Measurements from ENCODE around the gene GEMIN5. TPM values are rescaled to one million over a fixed set of nuclear protein-coding genes. Genes with fewer than 3 reads are reported as not detected.

Gene GEMIN5
- total RNA-seq, 1 donor from 2014 or later, result 12.8 TPM

DNA sequence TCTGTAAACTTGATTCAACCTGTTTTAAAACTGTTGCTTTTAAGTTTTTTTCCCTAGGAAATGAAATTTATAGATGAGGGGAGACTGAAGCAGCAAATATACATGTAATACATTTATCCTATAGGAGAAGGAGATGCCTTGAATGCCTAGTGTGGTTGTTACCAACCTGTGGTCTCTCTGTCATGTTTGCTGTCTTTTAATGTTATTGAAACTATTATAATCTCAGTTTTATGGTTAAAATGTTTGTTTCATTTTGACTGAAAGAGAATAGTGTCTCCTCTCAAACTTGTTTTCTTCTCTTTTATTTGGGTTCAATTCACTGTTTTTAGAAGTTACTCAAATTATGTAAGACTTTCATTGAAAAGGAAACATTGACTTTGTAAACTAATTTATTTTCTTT lies 18.7 kb upstream of the GEMIN5 start:
- Histone ChIP-seq H3K27me3 (no peaks in the 10 kb centered on the region), H3K9me3 (no peaks in the 10 kb centered on the region), H3K36me3 (peaks cover 0 to 41% of the 10 kb centered on the region in 2 donors), H3K4me3 (no peak overlapping the region), H3K27ac (no peak overlapping the region), H3K4me1 (no peaks in the 10 kb centered on the region)
- TF ChIP-seq POLR2A (IDR thresholded peaks at IDR 0.05) (no peak), POLR2AphosphoS5 (IDR thresholded peaks at IDR 0.05; ENCODE audit: insufficient read depth in 1 of 2, low read depth in 1 of 2) (no peak)
- TF ChIP-seq, protein P1, sequence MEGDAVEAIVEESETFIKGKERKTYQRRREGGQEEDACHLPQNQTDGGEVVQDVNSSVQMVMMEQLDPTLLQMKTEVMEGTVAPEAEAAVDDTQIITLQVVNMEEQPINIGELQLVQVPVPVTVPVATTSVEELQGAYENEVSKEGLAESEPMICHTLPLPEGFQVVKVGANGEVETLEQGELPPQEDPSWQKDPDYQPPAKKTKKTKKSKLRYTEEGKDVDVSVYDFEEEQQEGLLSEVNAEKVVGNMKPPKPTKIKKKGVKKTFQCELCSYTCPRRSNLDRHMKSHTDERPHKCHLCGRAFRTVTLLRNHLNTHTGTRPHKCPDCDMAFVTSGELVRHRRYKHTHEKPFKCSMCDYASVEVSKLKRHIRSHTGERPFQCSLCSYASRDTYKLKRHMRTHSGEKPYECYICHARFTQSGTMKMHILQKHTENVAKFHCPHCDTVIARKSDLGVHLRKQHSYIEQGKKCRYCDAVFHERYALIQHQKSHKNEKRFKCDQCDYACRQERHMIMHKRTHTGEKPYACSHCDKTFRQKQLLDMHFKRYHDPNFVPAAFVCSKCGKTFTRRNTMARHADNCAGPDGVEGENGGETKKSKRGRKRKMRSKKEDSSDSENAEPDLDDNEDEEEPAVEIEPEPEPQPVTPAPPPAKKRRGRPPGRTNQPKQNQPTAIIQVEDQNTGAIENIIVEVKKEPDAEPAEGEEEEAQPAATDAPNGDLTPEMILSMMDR (IDR thresholded peaks at IDR 0.05), result no peak
- no peak for DNase-seq (ENCODE audit: extremely low spot score in 2 of 2)
- intact Hi-C loops (cut with DNase I), result no loop called here

DNA sequence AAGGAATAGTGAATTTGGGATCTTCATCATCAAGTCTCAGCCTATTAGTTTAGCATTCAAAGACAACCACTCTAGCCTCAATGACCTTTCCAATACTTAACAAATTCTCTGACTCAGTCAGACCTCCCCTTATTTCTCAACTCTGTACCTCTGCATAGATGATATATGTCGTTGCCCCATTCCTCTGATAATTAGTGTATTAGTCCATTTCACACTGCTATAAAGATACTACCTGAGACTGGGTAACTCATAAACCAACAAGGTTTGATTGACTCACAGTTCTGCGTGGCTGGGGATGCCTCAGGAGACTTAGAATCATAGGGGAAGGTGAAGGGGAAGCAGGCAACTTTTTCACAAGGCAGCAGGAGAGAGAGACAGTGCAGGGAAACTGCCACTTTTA lies 11.8 kb upstream of the GEMIN5 start:
- Histone ChIP-seq H3K4me1 (peaks cover 27% of the 10 kb centered on the region), H3K9me3 (no peaks in the 10 kb centered on the region), H3K4me3 (no peak overlapping the region), H3K36me3 (no peaks in the 10 kb centered on the region), H3K27ac (no peak overlapping the region), H3K27me3 (no peaks in the 10 kb centered on the region)
- intact Hi-C loops (cut with DNase I), result no loop called here
- TF ChIP-seq, protein P1 (IDR thresholded peaks at IDR 0.05), result no peak
- TF ChIP-seq POLR2AphosphoS5 (IDR thresholded peaks at IDR 0.05; ENCODE audit: insufficient read depth in 1 of 2, low read depth in 1 of 2) (no peak), POLR2A (IDR thresholded peaks at IDR 0.05) (no peak)
- no peak for DNase-seq (ENCODE audit: extremely low spot score in 2 of 2)

DNA sequence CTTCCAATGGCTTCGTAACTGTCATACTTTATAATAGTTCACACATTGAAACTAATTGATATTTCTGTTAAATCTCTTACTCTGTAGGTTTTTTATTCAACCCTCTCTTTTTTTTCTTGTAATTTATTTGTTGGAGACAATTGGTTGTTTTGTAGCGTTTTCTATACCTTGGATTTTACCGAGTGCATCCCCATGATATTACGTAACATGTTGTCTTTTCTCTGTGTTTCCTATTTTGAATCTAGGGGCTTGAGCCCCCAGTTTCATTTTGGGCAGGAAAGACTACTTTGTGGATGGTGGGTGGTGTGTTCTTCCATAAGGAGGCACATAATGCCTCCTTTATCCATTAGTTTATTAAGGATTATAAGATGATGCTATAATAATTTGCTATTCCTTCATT lies 10.3 kb upstream of the GEMIN5 start:
- no peaks in the 10 kb centered on the region for H3K27me3 ChIP-seq
- TF ChIP-seq POLR2AphosphoS5 (IDR thresholded peaks at IDR 0.05; ENCODE audit: insufficient read depth in 1 of 2, low read depth in 1 of 2), result no peak
- TF ChIP-seq, protein P1 (IDR thresholded peaks at IDR 0.05), result no peak
- no peak for TF ChIP-seq POLR2A (IDR thresholded peaks at IDR 0.05)
- DNase-seq (ENCODE audit: extremely low spot score in 2 of 2), result no peak
- H3K36me3 ChIP-seq, result no peaks in the 10 kb centered on the region
- intact Hi-C loops (cut with DNase I), result no loop called here
- no peak overlapping the region for H3K27ac ChIP-seq
- peaks cover 27% of the 10 kb centered on the region for H3K4me1 ChIP-seq
- no peak overlapping the region for H3K4me3 ChIP-seq
- no peaks in the 10 kb centered on the region for H3K9me3 ChIP-seq

DNA sequence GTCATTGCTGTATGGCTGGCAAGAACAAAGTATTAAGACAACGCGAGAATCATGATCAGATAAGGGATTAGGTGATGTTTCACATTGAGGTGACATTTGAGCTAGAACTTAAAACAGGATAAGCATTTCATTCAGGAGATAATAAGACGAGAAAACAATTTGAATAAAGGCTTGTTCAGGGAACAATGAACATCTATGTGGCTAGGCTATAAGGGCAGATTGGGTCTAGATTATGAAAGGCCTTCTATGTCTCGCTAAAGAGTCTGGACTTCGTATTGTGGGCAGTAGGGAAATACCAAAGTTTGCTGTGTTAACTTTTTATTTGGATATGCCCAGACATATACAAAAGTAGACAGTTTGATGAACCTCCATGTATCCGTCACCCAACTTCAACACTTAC lies 9.8 kb upstream of the GEMIN5 start:
- intact Hi-C loops (cut with DNase I), result no loop called here
- Histone ChIP-seq H3K4me3 (no peak overlapping the region), H3K4me1 (peaks cover 27% of the 10 kb centered on the region), H3K36me3 (no peaks in the 10 kb centered on the region), H3K27ac (no peak overlapping the region), H3K9me3 (no peaks in the 10 kb centered on the region), H3K27me3 (no peaks in the 10 kb centered on the region)
- TF ChIP-seq, protein P1 (IDR thresholded peaks at IDR 0.05), result no peak
- TF ChIP-seq POLR2A (IDR thresholded peaks at IDR 0.05), result no peak
- TF ChIP-seq POLR2AphosphoS5 (IDR thresholded peaks at IDR 0.05; ENCODE audit: insufficient read depth in 1 of 2, low read depth in 1 of 2), result no peak
- no peak for DNase-seq (ENCODE audit: extremely low spot score in 2 of 2)

DNA sequence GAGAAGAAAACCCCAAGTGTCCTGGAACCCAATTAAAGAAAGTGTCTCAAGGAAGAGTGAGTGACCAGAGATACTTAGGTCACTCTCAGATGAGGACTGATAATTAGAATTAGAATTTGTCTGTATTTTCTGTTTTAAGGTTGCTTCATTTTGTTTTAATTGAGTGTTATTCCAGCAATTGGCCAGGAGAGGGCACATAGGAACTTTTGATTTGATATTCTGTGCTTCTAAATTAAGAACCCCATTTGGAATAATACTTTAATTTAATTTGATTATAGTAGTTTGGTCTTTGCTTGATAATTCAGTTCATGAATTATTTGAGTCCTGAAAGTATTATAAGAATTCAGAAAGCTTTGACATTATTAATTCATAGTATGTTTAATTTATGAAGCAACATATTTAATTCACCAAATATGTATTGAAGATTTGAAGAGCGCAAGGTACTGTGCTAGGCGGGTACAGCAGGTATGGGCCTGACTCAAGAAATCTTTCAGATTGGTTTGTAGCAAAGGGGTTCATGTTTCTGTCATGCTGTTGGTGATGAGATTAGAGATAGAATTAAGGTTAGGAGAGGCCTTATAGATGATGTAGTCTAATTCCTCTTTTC lies 7.8 kb upstream of the GEMIN5 start:
- Histone ChIP-seq H3K27ac (no peak overlapping the region), H3K27me3 (no peaks in the 10 kb centered on the region), H3K4me3 (no peak overlapping the region), H3K4me1 (peaks cover 42% of the 10 kb centered on the region), H3K36me3 (no peaks in the 10 kb centered on the region), H3K9me3 (no peaks in the 10 kb centered on the region)
- intact Hi-C loops (cut with DNase I), result no loop called here
- TF ChIP-seq POLR2AphosphoS5 (IDR thresholded peaks at IDR 0.05; ENCODE audit: insufficient read depth in 1 of 2, low read depth in 1 of 2), result no peak
- TF ChIP-seq, protein P1 (IDR thresholded peaks at IDR 0.05), result peak in 2 of 3 experiments; percentile 17 to 31
- DNase-seq (ENCODE audit: extremely low spot score in 2 of 2), result no peak

Data from vagina (tissue), 2 donors.